HepG2 (cell line): ENCODE measurements around the gene ACACB. TPM values are rescaled to one million over a fixed set of nuclear protein-coding genes. Genes with fewer than 3 reads are reported as not detected.

Experiments
- BRF2 ChIP-seq: sonication (generic); formaldehyde crosslinking; IDR thresholded peaks from 2 replicates; pipeline ENCODE4 v1.8.1; 2022; ENCODE audit warnings: mild to moderate bottlenecking, missing genetic modification reagents
- CEBPZ ChIP-seq: IDR thresholded peaks from 2 replicates; pipeline ENCODE4 v1.6.1; 2012; ENCODE audit warnings: low read length, improper control_type of control experiment
- ERF ChIP-seq: IDR thresholded peaks from 2 replicates; pipeline ENCODE4 v1.6.1; 2018; ENCODE audit warnings: missing biosample characterization, missing genetic modification reagents
- MLLT10 ChIP-seq: sonication (generic); formaldehyde crosslinking; IDR thresholded peaks from 2 replicates; pipeline ENCODE4 v1.4.0; 2020; ENCODE audit warnings: missing genetic modification reagents
- MYPOP ChIP-seq: sonication (generic); formaldehyde crosslinking; IDR thresholded peaks from 2 replicates; pipeline ENCODE4 v1.8.1; 2023; ENCODE audit warnings: mild to moderate bottlenecking, moderate library complexity, missing genetic modification reagents
- RARA ChIP-seq: IDR thresholded peaks from 2 replicates; pipeline ENCODE4 v1.6.1; 2016; ENCODE audit warnings: missing genetic modification reagents, missing compliant biosample characterization
- TERF1 ChIP-seq: sonication (generic); formaldehyde crosslinking; IDR thresholded peaks from 2 replicates; pipeline ENCODE4 v1.8.0; 2022; ENCODE audit warnings: mild to moderate bottlenecking, missing genetic modification reagents, moderate library complexity
- ZNF281 ChIP-seq: sonication (generic); formaldehyde crosslinking; IDR thresholded peaks from 2 replicates; pipeline ENCODE4 v1.4.0; 2020; ENCODE audit warnings: missing genetic modification reagents, borderline replicate concordance
- ZNF609 ChIP-seq: sonication (generic); formaldehyde crosslinking; IDR thresholded peaks from 2 replicates; pipeline ENCODE4 v1.4.0; 2020; ENCODE audit warnings: mild to moderate bottlenecking, missing genetic modification reagents, borderline replicate concordance
- ZNF672 ChIP-seq: sonication (generic); formaldehyde crosslinking; IDR thresholded peaks from 2 replicates; pipeline ENCODE4 v1.8.1; 2022; ENCODE audit warnings: missing genetic modification reagents
- ZNF7 ChIP-seq: IDR thresholded peaks from 2 replicates; pipeline ENCODE4 v1.6.1; 2016; ENCODE audit warnings: missing biosample characterization, missing genetic modification reagents
- ZNF703 ChIP-seq: sonication (generic); formaldehyde crosslinking; IDR thresholded peaks from 2 replicates; pipeline ENCODE4 v1.5.1; 2020; ENCODE audit warnings: missing genetic modification reagents, mild to moderate bottlenecking, moderate library complexity, borderline replicate concordance
- polyA plus RNA-seq, 8 experiments: library from polyadenylated mRNA; depleted of rRNA in 3 of 8; stranded (reverse) in 7 of 8; unstranded in 1 of 8; fragments of >200 nt; fragmentation: Illumina TruSeq in 4 of 8; extraction: Trizol in 4 of 8; gene quantifications; 2 replicates each; pipeline versions ENCODE4 v1.2.1 to v1.2.3, GENCODE V29; 2011 to 2016; ENCODE audit warnings: low read depth in 4 of 8, missing spikeins in 1 of 8, mixed read lengths in 1 of 8; ENCODE audit not compliant: insufficient read depth in 1 of 8
- total RNA-seq, 5 experiments: library from RNA; depleted of rRNA; stranded (reverse); fragments of >200 nt; fragmentation: Illumina TruSeq; extraction: Trizol; gene quantifications; 2 replicates each; pipeline ENCODE4 v1.2.3, GENCODE V29; 2016; ENCODE audit warnings: low read depth in 1 of 5

Gene ACACB
- total and polyA plus RNA-seq, 2 of the 13 experiments (the other 11 are each of a cell fraction or from before 2014, with no cell fraction given): 6.2 to 8.6 TPM

GRCh38 chr12:109154451-109155438, 38.4 kb downstream of the ACACB start (continued):
- TF ChIP-seq ZNF609 (CRISPR knock-in tag): no peak
- TF ChIP-seq ZNF672 (CRISPR knock-in tag): no peak
- TF ChIP-seq CEBPZ: no peak
- TF ChIP-seq MLLT10 (CRISPR knock-in tag): no peak
- no peak for TF ChIP-seq BRF2
- TF ChIP-seq ZNF703 (CRISPR knock-in tag): 0 out of 2 replicates have a peak, but pooled peaks have one; percentile 60
- TF ChIP-seq ZNF281: no peak
- no peak for TF ChIP-seq RARA (CRISPR knock-in tag)
- TF ChIP-seq ZNF7: no peak
- peak; percentile 97 for TF ChIP-seq MYPOP (CRISPR knock-in tag)
- TF ChIP-seq TERF1 (CRISPR knock-in tag): no peak
- TF ChIP-seq ERF (CRISPR knock-in tag): no peak
